ENCODE results near the gene CSH1.

DNA sequence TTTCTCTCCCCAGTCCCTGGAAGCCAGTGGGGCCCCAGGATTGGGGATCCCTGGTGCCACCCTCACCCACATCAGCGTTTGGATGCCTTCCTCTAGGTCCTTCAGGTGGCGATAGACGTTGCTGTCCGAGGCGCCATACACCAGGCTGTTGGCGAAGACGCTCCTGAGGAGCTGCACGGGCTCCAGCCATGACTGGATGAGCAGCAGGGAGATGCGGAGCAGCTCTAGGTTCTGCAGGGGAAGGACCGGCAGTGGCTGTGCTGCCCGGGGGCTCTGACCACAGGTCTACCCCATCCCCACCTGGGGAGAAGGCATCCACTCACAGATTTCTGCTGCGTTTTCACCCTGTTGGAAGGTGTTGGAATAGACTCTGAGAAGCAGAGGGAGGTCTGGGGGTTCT lies 15.7 kb downstream of the CSH1 start:
- TF ChIP-seq CHD4 (IDR thresholded peaks at IDR 0.05; ENCODE audit: borderline replicate concordance) = no peak
- TF ChIP-seq SMC3 (IDR thresholded peaks at IDR 0.05) = no peak
- TF ChIP-seq POLR2A (IDR thresholded peaks at IDR 0.05; ENCODE audit: low read length) = no peak
- TF ChIP-seq JUN (IDR thresholded peaks at IDR 0.05) = no peak
- no peak for TF ChIP-seq ZFP36 (IDR thresholded peaks at IDR 0.05; ENCODE audit: borderline replicate concordance, partially characterized antibody)
- TF ChIP-seq HOXB13 (CRISPR knock-in tag; IDR thresholded peaks at IDR 0.05; ENCODE audit: low read depth) = no peak
- TF ChIP-seq, protein P1, sequence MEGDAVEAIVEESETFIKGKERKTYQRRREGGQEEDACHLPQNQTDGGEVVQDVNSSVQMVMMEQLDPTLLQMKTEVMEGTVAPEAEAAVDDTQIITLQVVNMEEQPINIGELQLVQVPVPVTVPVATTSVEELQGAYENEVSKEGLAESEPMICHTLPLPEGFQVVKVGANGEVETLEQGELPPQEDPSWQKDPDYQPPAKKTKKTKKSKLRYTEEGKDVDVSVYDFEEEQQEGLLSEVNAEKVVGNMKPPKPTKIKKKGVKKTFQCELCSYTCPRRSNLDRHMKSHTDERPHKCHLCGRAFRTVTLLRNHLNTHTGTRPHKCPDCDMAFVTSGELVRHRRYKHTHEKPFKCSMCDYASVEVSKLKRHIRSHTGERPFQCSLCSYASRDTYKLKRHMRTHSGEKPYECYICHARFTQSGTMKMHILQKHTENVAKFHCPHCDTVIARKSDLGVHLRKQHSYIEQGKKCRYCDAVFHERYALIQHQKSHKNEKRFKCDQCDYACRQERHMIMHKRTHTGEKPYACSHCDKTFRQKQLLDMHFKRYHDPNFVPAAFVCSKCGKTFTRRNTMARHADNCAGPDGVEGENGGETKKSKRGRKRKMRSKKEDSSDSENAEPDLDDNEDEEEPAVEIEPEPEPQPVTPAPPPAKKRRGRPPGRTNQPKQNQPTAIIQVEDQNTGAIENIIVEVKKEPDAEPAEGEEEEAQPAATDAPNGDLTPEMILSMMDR (IDR thresholded peaks at IDR 0.05) = no peak
- TF ChIP-seq FOSL2 (IDR thresholded peaks at IDR 0.05) = no peak
- TF ChIP-seq FOSL2 (CRISPR knock-in tag; IDR thresholded peaks at IDR 0.05) = no peak
- TF ChIP-seq NPAS2 (CRISPR knock-in tag; IDR thresholded peaks at IDR 0.05; ENCODE audit: borderline replicate concordance) = no peak

Data from A549 (cell line).